ENCODE data around the gene FPR3.
A peak's percentile ranks its signal among the peaks of the same experiment; 100 is the strongest.
"Not testable (repeated sequence)": the region's sequence is repeated elsewhere in the genome, so short reads cannot be mapped to it uniquely, and the experiment has no call there.

FPR3 gene

DNA sequence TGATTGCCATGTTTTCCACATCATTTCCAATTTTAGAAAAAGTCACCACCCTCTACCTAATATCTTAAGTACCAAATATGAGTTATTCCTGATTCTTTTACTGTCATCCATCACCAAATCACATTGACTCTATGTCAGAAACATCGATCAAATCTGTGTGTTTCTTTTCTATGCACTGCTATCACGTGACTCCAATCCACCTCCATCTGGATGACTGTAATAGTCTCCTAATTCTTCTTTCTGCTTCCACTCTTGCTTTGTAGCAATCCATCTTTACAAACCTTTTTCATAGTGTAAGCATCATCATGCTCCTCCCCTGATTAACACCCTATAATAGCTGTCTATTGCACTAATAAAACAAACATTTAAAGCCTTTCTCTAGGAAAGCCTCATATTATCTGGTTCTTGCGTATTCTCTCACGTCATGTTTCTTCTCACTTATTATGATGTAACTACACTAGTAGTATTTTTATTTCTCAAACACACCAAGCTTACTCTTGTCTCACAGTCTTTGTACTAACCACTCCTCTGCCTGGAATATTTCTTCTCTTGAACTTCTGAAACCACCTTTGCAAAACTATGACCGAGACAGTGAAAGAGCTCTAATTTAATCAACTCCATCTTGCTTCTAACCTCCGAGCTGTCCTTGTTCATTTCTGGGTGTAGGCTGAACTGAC lies 10.7 kb upstream of the FPR3 start:
- no peak for DNase-seq

DNA sequence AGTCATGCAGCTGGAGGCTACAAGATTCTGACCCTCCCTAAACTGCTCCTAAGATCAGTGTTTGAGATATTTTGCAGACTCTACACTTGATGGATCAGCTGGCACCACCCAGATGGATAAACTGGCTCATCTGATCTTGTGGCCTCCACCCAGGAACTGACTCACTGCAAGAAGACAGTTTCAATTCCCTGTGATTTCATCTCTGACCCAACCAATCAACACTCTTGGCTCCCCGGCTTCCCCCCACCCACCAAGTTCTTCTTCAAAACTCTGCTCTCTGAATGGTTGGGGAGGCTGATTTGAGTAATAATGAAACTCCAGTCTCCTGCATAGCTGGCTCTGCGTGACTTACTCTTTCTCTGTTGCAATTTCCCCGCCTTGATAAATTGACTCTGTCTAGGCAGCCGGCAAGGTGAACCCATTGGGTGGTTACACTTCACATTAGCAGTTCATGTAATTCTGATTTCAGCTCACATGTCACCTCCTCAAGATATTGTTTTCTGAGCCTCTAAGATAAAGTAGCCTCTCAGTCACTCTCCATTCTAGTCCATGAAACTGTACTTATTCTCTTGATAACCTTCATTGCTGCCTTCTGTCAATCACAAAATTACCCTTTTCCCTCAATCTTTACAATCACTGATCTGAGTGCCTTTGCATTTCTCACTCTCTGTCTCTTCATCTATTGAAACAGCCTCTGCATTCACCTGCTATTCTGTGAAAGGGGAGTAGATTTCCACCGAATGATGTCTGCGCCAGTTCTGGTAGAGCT lies 9.9 kb upstream of the FPR3 start:
- DNase-seq = peak; percentile 80

DNA sequence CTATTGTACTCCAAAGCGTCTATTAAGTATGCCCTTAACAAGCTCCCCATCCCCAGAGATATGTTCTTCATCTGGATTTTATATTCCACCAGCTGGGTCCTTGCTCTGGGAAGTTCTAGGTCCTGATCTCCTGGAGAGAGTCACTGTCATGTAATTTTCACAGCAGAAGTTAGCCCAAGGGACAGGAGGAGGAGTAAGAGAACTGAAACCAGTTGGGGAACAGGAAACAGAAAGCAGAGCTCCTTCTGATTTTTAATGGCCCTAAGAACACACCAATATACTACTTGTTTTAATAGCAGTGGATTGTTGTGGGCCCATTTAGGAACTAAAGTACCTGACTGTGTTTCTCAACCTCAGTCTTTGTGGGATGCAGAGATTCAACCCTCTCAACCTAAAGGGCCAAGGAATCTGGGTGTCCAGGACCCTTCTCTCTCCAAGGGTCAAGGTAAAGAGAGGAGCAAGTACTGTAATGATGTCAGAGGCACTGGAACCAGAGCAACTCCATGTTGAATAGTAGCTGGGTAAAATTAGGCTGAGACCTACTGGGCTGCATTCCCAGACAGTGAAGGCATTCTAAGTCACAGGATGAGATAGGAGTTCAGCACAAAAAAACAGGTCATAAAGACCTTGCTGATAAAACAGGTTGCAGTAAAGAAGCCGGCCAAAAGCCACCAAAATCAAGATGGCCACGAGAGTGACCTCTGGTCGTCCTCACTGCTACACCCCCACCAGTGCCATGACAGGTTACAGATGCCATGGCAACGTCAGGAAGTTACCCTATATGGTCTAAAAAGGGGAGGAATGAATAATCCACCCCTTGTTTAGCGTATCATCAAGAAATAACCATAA lies 8.1 kb upstream of the FPR3 start:
- no peak for DNase-seq

DNA sequence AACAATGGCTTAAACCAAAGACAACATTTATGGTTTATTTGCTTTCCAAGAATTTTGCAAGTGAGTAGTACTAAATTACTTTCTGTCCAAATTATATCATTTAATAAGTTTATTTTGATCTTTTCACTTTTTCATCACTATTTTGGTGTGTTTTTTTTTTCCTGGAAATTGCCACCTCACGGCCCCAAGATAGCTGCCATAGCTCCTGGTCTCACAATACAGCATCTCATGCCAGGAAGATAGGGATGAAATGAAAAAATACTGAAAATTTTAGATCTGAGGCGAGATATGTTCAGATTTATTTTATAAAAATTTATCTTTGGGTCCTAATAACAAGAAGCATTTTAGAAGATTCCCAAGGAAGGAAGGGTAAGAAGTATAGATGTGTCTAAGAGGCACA lies 6.9 kb upstream of the FPR3 start:
- DNase-seq = no peak

DNA sequence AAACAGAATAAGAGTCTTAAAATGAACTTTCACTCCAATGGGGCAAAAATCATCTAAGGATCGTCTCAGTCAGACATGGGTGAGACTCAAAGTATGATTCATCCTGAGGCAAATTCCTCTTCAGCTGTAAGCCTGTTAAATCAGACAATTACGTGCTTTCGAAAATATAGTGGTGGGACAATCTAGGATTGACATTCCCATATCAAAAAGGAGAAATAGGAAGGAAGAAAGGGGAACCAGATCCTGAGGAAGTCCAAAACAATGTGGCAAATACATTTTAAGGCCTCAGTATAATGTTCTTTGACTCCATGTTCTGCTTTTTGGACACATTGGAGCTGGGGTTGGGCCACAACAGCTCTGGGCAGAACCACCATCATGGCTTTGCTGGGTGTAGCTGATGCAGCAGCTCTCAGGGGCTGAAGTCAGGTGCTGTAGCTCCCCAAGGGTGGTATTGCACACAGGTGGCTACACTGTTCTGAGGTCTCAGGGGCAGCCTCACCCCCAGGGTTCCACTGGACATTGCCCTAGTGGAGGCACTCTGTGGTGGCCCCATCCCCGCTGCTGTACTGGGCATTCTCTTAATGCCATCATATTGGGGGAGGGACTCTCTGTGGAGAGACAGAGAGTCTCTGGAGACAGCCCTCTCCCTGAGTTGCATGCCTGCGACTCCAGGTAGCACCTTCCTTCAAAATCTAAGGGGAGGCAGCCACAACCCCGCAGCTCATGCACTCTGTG lies 5.7 kb upstream of the FPR3 start:
- peak; percentile 50 for DNase-seq

DNA sequence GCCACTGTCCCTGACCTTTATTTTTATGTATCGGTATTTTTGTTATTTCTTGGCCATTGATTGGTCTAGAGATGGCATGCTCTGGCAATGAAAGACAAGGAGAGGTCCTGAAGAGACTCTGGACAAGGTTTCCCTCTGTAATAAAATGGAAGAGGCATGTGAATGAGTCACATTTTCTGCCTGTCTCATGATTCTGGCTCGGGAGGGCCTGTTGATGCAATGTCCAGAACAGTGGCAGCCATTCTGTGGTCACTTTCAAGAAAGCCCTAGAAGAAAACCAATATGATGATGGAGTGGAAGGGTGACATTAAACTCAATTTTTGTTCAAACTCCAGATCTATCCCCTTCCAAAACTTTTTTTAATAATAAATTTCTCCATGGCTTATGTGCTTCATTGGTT lies 2.0 kb upstream of the FPR3 start:
- DNase-seq = no peak

DNA sequence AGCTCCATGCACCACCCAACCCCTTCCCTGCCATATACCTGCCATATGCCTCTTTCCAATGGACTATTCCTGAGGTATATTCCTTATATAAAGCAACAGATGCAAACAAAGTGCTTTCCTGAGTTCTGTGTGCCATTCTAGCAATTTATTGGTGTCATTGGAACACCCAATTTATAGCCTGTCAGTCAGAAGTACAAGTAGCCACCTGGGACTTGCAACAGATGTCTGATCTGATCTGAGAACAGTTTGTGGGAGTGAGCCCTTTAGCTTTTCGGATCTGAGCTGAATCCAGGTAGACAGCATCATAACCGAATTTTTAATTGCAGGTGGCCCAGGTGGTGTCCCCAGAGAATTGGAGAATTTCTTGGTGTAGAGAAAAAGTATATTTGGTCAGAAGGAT lies 963 bp upstream of the FPR3 start:
- no peak for DNase-seq

DNA sequence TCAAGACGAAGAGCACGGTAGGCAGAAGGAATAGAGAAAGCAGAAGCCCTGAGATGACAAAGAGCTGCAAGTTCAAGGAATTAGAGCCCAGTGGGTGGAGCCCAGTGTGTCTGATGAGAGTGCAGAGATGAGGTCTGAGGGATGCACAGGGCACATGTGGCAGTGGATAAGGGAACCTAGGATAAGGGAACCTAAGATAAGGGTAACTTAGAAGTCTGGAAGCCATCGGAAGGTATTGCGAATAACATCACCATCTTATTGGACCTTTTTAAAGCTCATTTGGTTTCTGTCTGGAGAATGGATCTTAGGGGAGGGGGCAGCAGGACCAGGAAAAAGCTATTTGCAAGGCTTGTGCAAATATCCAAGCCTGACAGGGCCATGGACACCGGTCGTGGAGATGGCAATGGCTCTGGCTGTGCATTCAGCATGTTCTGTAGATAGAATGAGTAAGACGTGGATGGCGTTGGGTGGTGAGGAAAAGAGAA lies 1.3 kb downstream of the FPR3 start:
- no peak for DNase-seq

DNA sequence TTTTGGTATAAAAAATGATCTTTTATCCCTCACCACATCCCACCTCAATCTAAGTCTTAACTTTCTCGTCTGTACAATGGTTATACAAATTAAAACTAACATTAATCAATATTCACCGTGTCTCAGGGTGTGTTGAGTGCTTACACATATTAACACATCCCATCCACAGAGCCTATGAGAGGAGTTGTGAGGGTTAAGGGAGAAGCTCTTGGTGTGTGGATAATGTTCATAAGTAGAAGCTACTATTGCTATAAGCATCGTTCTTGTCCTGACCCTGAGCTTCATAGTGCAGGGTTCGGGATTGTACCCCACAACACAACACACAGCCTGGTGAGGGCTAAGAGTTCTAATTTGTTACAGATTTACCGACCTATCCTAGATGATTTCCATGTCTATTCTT lies 2.5 kb downstream of the FPR3 start:
- no peak for DNase-seq

DNA sequence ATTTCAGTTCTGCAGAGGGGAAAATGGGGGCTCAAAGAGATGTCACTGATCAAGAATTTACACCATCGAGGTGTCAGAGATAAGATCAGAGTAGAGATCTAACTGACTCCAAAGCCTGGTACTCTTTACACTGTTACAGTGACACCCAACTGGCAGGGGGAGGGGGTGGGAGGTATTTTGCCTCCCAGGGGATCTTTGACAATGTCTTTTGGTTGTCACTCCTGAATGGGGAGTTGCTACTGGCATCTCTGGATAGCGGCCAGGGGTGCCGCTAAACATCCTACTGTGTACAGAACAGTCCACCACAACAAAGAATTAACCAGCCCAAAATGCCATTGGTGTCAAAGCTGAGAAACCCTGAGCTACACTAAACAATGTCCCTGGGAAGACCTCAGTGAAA lies 3.1 kb downstream of the FPR3 start:
- no peak for DNase-seq

DNA sequence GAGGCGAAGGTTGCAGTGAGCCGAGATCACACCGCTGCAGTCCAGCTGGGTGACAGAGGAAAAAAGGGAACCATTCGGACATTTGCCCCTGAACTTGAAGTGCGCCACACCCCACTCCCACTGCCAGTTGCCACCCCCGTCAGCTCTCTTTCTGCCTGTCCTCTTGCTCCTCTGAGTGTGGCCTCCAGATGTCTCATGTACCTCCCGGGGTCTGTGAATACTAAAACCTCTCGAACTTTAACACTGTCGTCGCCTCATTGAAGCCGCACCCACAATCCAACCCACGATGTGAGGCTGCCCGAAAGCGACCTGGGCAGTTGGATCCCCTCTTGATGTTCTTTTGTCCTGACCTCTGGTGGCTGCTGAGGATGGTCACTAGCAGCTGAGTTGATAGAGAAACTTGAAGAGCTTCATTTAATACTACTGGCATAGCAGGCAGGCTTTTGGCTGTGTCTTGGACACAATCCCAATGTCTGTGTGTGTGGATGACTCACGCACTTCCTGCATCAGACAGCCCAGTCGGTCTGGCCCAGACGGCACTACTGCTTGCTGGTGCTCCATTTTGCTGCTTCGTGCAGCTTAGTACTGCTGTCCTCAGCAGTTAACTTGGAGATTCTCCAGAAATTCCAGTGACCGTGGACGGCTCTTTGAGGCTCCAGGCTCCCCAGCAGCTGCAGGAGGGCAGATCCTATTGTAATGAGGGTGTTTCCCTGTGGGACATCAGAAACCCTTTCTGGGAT lies 4.2 kb downstream of the FPR3 start:
- DNase-seq = peak; percentile 98

DNA sequence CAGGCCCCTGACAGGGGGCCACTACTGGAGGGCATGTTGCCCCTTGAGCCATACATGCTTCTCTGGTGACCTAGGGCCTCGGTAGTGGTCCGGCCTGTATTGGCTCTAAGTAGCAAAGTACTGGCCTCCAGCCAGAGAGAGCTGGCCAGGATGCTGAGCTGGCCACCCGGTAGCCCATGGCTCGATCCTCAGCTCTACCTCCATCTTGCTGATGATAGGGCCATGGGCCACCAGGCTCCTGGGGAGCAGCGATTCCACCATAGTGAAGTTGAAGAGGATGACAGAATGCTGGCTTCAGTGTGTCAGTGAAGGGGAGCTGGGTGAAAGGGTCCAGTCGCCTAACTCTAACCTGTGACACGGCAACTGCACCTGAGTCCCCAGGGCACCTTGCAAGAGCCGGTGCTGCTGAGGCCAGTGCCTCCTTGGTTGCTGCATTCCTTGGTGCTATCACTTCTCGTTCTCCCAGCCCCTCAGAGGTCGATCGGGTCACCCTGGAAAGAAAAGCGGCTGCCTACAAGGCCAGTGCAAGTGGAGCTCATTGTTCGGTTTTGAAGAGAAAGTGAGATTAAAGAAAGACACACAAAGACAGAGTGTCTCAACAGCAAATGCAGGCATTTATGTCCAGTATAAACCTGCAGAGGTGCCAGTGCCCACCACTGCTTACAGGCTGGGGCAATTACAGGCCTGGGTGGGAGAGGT lies 5.0 kb downstream of the FPR3 start:
- no peak for DNase-seq

DNA sequence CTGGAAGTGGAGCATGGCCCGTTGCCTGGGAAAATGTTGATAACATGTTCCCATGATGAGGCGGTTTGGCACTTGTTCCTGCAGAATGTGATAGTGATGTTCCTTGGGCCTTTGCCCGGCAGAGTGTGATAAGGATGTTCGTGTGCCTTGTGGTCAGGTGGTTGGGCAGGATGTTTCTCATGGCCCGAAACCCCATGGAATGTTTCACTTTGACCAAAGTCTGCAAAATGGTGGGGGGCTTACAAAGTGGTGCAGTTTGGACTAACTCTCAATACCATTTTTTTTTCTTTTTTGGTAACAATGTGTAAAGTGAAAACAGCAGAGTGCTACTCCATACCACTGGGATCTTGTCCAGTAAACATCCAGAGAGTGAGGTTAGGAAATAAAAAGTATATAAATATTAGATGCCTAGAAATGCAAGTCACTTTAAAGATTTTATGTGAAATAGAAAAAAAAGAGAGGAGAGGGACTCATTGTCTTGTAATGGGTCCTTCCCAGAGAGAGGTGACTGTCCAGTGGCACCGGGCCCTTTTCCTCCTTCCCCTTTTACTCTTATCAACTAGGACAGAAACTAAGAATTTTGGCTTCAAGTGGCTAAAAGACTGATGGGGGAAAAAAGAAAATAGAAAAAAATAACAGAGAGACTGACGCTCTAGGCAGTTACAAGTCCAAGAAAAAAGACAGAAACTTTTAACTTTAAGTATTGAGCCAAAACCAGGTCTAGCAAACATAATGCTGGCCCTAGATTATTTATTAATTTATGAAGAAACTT lies 5.7 kb downstream of the FPR3 start:
- DNase-seq = peak; percentile 17

DNA sequence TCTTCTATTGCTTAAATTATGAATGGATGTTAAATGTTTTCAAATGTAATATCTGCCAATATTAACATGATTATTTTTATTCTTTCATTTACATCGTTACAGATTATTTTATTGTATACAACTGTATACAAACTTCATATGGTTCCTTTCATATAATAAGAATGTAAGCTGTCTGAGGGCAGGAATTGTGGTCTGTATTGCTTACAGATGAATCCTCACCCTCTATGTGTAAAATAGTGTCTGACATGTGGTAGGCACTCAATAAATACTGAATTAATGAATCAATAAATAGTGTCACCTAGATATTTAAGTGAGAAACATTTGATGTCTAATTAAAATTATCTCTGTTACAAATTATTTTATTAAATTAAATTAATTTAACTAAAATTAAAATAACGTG lies 7.8 kb downstream of the FPR3 start:
- DNase-seq = no peak

DNA sequence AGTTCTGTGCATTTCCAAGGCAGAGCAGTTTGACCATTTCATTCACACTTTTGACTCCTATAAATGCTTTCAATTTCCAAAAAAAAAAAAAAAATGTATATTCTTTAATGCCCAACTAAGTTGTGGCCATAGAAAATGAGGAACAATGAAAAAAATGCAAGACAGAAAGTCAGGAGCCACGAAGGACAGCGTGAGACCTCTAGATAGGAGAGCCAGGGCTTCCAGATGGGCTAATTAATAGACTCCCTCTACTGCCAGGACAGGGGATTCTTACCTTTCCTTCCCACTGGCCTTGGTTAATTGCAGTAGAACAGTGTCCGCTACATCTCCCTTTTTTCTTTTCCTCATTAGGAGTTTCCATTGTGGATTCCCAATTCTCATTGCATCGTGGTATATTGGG lies 8.6 kb downstream of the FPR3 start:
- no peak for DNase-seq

DNA sequence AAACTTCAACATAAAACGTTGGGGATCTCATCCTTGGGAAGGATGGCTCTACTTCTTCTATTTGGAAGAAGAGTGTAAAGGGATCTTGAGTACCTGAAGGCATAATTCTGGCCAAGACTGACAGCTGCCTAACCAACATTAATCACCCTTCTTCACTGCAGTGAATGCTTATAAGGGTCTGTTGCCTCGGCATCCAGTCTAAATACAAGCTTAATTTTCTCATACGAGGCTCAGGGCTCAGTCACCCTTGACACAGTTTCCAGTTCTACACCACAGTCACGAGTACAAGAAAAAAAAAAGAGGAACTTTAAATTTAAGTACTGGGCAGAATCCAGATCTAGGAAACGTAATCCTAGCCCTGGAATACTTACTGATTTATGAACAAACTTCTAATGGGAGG lies 9.0 kb downstream of the FPR3 start:
- no peak for DNase-seq

DNA sequence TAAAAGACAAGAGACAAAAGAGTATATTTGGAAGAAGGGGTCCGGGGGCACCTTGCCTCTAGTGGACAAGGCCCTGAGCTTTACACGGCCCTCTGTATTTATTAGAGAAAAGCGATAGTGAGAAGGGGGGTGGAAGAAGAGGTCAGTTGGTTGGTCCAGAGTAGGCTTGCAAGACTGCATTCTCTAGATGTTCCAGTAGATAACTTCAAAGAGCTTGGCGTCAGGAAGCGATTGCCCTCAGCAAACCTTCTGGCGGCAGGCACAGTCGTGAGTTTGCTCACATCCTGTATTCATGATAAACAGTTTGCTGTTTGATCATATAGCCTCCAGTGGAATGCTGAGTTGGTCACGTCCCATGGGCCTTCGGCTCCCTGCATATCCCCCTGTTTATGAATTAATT lies 9.8 kb downstream of the FPR3 start:
- peak; percentile 18 for DNase-seq

DNA sequence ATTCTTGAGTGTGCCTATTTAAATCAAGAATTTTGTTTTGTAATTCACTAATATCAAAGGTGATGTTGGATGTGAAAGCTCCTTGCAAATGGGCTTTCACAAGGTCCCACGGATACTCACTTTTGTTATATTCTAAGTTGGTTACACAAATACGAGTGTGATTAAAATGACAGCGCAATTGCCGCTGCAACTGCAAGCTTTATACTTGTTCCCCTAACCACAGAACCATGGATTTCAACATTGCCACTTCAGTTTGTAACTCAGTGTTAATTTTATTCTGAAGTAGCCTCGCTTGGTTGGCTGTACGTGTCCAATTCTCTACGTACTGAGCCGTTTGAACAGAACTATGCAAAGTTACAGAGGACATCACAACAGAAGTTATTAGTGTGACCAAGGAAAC lies 10.4 kb downstream of the FPR3 start:
- DNase-seq = not testable (repeated sequence)

DNA sequence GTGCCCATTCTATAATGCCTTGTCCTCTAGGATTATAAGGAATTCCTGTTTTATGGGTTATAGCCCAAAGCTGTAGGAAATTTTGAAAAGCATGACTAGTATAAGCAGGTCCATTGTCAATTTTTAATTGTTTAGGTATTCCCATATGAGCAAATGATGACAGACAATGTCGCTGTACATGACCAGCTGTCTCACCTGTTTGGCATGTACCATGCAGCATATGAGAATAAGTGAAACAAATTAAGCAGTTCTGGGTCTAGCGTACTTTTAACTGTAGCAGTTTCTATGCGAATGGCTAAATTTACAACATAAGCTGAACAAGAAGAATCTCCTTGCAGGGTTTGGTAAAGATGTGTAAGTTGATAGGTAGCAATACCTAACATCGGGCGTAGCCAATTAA lies 11.6 kb downstream of the FPR3 start:
- DNase-seq = not testable (repeated sequence)

DNA sequence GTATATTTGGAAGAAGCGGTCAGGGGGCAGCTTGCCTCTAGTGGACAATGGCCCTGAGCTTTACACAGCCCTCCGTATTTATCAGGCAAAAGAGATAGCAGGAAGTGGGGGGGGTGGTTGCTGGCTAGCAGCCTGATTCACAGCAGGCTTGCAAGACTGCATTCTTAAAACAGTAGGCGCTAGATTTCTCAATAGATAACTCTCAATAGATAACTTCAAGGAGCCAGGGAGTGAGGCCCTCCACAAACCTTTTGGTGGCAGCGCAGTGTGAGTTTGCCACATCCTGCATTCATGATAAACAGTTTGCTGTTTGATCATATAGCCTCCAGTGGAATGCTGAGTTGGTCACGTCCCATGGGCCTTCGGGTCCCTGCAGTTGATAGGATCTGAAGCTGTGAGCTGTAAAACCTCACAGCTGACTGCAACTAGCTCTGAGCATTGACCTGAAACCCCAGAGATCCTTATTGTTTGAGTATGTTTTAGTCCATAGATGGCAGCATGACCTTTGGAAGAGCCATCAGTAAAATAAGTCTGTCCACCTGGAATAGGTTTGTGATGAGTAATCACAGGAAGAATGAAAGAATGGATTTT lies 12.2 kb downstream of the FPR3 start:
- peak; percentile 64 for DNase-seq
